Left cardiac atrium (tissue), 2 donors: Measurements from ENCODE around the gene BCO2. TPM values are rescaled to one million over a fixed set of nuclear protein-coding genes. Genes with fewer than 3 reads are reported as not detected.

Experiments
- total RNA-seq, 2 donors: library from RNA; stranded (reverse); fragmentation: NEBNext Ultra II Directional; extraction: Animal tissue kit (Norgen Biotek cat#: 25700); gene quantifications; one replicate each; pipeline ENCODE4 v1.2.1, GENCODE V29; 2021
- donor health status: DM: no; HTN: yes; CAD: no; lungs with severe emphysema.
- donor health status: DM: yes; HTN: yes; CAD: no.

Gene BCO2
- total RNA-seq, 2 donors from 2014 or later = 53.3 to 92.2 TPM

Other genes with a start within 250 kb of the BCO2 start
- 10 to 100 TPM; 19.5 to 28.1 TPM for gene DIXDC1, start 238.2 kb upstream of the BCO2 start, total RNA-seq
- 100 to 1,000 TPM in 1 of 2 donors, 10 to 100 TPM in 1; 98.7 to 130 TPM for gene DLAT, start 150.1 kb upstream of the BCO2 start, total RNA-seq
- 1 to 10 TPM in 1 of 2 donors, under 1 TPM in 1; 0.76 to 1.3 TPM for gene PIH1D2, start 101.5 kb upstream of the BCO2 start, total RNA-seq
- gene NKAPD1, start 101.2 kb upstream of the BCO2 start, total RNA-seq = 10 to 100 TPM in 1 of 2 donors, 1 to 10 TPM in 1; 6.7 to 10.4 TPM
- gene TIMM8B, start 88.8 kb upstream of the BCO2 start, total RNA-seq = 100 to 1,000 TPM; 103 to 105 TPM
- 100 to 1,000 TPM; 158 to 166 TPM for gene SDHD, start 88.6 kb upstream of the BCO2 start, total RNA-seq
- gene IL18, start 11.4 kb upstream of the BCO2 start, total RNA-seq = 1 to 10 TPM; 4.7 to 6.0 TPM
- gene TEX12, start 8.1 kb upstream of the BCO2 start, total RNA-seq = not detected
- gene PTS, start 50.9 kb downstream of the BCO2 start, total RNA-seq = 10 to 100 TPM; 21.3 to 37.1 TPM
- gene PLET1, start 85.3 kb downstream of the BCO2 start, total RNA-seq = not detected